Stimulated activated CD4-positive, alpha-beta T cell treated with anti-CD3 and anti-CD28 coated beads, Interleukin-1b, Interleukin-23, amount 100 ng/mL, for 4 hours (primary cell): Measurements from ENCODE around the gene DNMT3A.

ENCODE experiments used
- DNase-seq, 2 donors: peaks; one replicate each; pipeline ENCODE4 v3.0.0-alpha.2; 2020; ENCODE audit warnings: low read depth in 2 of 2

Gene DNMT3A

GRCh38 chr2:25326326-25327013 lies 15.3 kb downstream of the DNMT3A start:
- DNase-seq: no peak

GRCh38 chr2:25324905-25325592 lies 16.7 kb downstream of the DNMT3A start:
- no peak for DNase-seq

DNA sequence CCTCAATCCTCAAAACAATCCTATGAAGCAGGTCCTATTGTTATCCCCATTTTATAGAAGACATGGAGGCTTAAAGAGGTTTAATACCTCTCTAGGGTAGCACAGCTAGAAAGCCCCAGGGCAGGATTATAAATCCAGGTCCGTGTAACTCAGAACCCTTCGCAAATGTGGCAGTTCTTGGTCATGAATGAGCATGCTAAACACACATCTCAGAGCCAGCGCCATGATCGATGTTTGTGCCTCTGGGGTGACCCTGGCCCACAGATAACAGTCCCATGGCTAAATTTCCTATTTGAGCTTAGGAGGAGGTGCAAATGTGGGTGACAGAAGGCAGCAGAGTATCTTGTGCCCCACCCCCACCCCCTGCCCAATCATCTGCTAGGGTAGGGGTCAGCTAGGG lies 17.5 kb downstream of the DNMT3A start:
- DNase-seq: no peak

- DNase-seq: no peak
Observed at GRCh38 chr2:25323610-25324189, 18.0 kb downstream of the DNMT3A start.

- no peak for DNase-seq
Observed at GRCh38 chr2:25323042-25323514, 18.6 kb downstream of the DNMT3A start.

- no peak for DNase-seq
Observed at GRCh38 chr2:25322312-25322711, 19.4 kb downstream of the DNMT3A start.

DNA sequence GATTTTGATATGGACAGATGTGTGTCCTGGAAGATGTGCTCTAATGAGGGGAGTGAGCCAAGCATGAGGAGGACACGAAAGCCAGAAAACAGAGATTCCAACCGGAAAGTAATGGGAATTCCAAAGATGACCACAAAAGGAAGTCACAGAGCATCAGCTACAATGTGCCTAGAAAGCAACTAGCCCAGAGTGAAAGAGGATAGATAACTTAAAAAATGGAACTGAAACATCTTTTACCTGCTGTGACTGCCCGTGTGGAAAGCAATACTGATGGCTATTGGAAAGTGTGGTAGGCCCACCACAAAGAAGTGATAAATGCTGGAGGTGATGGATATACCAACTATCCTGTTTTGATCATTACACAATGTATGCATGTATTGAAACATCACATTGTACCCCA lies 21.6 kb downstream of the DNMT3A start:
- DNase-seq: no peak

DNA sequence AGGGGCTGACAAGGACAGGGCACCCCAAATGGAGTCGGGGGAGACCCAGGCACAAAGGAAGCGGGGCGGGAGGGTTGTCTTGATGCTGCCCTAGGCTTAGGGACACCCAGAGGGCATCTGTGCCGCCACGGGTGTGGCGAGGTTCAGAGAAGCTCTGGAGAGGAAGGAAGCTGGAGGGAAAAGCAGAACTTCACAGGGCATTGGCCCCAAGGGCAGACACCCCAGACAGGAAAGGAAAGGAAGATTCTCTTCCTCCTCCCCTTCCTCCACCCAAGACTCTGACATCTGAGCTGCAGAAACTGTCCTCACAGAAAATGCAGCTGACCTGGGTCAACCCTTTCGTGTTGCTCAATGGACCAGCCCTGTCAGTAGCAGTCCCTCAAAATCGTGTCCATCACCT lies 25.6 kb downstream of the DNMT3A start:
- DNase-seq: no peak

GRCh38 chr2:25315316-25315680 lies 26.4 kb downstream of the DNMT3A start:
- no peak for DNase-seq

- peak; percentile 85 to 90 for DNase-seq
Observed at GRCh38 chr2:25314514-25315315, 27.0 kb downstream of the DNMT3A start.

GRCh38 chr2:25313711-25314513 lies 27.8 kb downstream of the DNMT3A start:
- no peak for DNase-seq

DNA sequence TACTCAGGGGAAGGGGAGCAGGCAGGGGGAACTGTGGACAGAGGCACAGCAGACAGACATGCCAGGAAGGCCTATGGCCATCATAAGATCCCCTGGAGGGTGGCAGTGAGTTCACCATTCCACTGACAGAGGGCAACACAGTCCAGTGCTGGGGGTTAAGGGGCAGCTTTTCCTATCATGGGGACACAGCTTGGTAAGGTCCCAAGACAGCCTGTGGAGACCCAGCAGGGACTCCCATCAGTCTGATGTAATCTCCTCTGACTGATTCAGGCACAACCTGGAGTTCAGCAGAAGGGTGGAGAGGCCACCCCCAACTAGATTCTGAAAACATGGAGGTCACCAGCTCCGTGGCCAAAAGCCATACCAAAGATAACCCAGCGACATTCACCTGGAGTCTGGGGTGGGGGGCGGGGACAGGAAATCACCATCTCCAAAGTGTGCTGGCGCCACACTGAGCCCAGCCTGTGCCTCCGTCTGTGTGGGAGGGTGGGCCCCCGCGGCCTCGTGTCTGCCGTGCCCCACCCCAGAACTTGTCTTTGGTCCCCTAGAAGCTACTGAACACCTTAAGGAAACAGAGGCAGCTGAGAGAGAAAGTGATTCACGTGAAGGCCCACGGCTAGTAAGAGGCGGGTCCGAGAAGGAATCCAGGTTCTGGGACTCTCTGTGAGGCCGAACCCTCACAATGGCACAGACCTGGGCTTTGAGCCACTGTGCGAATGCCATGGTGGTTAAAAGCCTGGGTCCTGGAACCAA lies 28.6 kb downstream of the DNMT3A start:
- peak in 1 of 2 donors; percentile 44 for DNase-seq

GRCh38 chr2:25311865-25312575 lies 29.7 kb downstream of the DNMT3A start:
- no peak for DNase-seq

DNA sequence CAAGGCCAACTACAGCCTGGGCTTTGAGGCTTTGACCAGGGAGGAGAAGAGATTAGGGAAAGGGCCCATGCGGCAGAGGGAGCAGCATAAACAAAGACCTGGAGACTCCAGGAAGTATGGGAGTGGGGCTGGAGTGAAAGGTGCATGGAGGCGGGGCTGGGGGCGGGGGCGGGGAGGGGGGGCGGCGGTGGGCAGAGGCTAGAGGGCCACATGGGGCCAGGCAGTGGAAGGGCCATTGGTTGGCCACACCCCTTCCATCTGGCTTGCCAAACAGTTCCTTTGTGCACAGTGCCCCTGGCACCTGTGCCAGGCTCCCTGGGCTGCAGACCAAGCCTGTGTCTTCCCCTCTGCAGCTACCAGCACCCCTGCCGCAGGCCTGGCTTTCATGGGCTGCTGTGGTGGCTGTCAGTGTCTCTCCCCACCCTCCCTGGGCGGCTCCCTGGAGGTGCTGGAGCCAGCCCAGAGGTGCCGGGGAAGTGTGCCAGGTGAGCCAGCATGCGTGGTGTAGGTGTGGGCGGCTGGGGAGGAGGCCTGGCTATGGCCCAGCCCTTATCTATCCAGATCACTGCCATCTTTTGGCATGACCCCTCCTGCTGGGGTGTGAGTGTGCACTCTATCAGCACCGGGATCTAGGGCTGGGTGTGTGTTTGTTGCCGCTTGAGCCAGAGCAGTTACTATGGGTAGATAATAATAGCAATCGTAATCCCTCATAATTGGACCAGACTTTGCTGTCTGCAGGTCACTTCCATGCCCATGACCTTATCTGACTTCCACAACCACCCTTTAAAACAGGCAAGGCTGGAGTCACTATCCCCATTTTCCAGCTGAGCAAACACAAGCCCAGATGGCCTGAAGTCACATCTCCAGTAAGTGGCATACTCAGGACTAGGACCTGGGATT lies 30.5 kb downstream of the DNMT3A start:
- DNase-seq: no peak

DNA sequence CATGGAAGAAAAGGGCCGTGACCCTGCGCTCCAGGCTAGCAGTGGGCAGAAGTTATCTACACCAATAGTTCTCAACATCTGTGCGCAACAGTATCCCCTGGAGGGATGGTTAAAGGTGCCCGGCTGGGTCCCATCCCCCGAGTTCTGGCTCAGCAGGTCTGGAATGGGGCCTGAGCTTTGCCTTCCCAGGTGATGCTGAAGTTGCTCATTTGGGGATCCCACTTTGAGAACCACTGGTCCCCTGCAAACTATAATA lies 31.1 kb downstream of the DNMT3A start:
- DNase-seq: no peak

DNA sequence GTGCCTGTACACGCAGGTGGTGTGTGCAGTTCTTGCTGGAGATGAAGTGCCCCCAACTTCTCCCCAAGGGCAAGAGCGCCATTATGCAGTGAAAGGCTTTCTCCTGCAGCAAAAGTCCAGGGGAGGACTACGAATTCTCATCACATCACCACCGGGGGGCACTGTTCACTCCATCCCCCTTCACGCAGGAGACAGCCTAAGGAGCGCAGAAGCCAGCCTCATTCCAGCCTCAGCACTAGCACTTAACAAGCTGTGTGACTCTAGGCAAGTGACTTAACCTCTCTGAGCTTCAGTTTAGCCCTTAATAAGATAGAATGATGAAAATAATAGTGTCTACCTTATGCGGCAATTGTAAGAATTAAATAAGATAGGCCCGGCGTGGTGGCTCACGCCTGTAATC lies 32.3 kb downstream of the DNMT3A start:
- peak; percentile 62 to 63 for DNase-seq

GRCh38 chr2:25308599-25308998 lies 33.1 kb downstream of the DNMT3A start:
- DNase-seq: no peak

DNA sequence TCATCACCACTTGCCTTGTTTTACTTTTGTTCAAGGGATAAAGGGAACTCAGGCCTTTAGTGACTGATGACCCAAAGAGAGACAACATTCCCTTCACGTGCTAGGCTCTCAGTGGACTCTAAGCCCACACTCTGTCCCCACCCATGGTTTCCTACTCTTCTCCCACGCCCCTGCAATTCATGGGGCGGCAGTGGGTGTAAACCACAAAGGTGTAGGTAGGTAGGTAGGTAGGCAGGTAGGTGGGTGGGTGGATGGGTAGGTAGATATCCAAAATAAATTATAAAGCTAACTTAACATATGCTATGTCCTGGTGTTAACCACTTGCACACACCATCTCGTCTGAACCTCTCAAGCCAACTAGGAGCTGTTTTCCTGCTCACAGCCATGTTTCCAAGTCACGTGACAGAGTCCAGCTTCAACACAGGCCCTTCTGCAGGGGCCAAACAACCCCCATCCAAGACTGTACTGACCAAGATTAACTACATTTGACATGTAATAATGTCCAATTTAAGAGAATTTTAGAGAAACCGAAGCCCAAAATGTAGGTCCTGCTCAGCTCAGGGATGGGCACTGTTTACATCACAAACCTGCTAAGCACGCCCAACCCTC lies 33.7 kb downstream of the DNMT3A start:
- DNase-seq: no peak
